Measurements from ENCODE around the gene SUSD3. TPM values are rescaled to one million over a fixed set of nuclear protein-coding genes. Genes with fewer than 3 reads are reported as not detected.

The SUSD3 gene
- total and polyA plus RNA-seq, 4 donors: 2.0 to 9.7 (median 5.1) TPM

DNA sequence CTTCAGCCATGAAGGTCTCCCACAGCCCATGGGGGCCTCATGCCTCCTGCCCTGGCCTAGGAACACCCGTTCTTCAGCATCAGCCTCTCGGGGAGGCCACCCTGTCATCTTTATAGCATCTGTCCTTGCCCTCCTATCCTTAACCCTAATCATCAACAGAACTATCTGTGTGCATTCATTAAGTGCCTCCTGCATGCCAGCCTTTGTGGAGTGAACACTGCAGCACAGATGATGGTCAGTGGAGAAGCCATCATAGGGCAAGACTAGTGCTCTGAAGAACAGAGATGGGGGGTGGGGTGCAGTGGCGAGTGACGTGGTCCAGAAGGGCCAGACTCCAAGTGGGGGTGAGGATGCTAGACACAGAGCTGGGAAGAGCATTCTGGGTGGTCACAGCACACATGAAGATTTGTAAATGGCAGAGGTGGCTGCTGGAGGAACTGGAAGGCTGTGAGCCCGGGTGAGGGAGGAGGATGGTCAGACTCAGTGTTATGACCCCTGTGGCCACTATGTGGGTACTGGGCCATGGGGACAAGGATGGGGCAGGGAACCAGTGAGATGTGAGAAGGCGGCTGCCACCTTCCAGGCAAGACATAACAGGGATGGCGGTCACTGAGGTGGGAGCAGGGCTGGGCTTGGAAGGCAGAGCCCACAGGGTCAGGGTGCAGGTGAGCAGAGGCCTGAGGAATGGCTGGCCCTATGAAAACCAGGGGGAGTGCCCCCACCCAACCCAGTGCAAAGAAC lies 33.9 kb downstream of the SUSD3 start:
- 86 to 92% methylated on average over 7 of the region's 7 CpGs for WGBS, 2 donors
- TF ChIP-seq, protein P1, sequence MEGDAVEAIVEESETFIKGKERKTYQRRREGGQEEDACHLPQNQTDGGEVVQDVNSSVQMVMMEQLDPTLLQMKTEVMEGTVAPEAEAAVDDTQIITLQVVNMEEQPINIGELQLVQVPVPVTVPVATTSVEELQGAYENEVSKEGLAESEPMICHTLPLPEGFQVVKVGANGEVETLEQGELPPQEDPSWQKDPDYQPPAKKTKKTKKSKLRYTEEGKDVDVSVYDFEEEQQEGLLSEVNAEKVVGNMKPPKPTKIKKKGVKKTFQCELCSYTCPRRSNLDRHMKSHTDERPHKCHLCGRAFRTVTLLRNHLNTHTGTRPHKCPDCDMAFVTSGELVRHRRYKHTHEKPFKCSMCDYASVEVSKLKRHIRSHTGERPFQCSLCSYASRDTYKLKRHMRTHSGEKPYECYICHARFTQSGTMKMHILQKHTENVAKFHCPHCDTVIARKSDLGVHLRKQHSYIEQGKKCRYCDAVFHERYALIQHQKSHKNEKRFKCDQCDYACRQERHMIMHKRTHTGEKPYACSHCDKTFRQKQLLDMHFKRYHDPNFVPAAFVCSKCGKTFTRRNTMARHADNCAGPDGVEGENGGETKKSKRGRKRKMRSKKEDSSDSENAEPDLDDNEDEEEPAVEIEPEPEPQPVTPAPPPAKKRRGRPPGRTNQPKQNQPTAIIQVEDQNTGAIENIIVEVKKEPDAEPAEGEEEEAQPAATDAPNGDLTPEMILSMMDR (IDR thresholded peaks at IDR 0.05; ENCODE audit: control extremely low read depth, extremely low read depth): no peak
- ATAC-seq (ENCODE audit: insufficient read depth, low FRiP score) (no peak), DNase-seq (no peak)
- Histone ChIP-seq H3K27ac (ENCODE audit: low read depth in 1 of 2, low read length in 1 of 2) (no peak overlapping the region), H3K9ac (ENCODE audit: insufficient read depth in 1 of 2, low read length in 2 of 2) (no peak overlapping the region), H3K9me3 (ENCODE audit: control insufficient read depth in 4 of 4, insufficient read depth in 3 of 4, low read length in 3 of 4) (no peaks in the 10 kb centered on the region), H3K27me3 (ENCODE audit: control insufficient read depth in 3 of 3, insufficient read depth in 3 of 3, low read length in 2 of 3) (no peaks in the 10 kb centered on the region), H3K4me3 (no peak overlapping the region), H3K4me1 (ENCODE audit: control insufficient read depth in 5 of 5, insufficient read depth in 5 of 5, low read length in 5 of 5) (peaks cover 0 to 39% (median 9%) of the 10 kb centered on the region in 5 donors), H3K36me3 (ENCODE audit: control insufficient read depth in 4 of 4, insufficient read depth in 4 of 4, low read length in 4 of 4) (no peaks in the 10 kb centered on the region)

DNA sequence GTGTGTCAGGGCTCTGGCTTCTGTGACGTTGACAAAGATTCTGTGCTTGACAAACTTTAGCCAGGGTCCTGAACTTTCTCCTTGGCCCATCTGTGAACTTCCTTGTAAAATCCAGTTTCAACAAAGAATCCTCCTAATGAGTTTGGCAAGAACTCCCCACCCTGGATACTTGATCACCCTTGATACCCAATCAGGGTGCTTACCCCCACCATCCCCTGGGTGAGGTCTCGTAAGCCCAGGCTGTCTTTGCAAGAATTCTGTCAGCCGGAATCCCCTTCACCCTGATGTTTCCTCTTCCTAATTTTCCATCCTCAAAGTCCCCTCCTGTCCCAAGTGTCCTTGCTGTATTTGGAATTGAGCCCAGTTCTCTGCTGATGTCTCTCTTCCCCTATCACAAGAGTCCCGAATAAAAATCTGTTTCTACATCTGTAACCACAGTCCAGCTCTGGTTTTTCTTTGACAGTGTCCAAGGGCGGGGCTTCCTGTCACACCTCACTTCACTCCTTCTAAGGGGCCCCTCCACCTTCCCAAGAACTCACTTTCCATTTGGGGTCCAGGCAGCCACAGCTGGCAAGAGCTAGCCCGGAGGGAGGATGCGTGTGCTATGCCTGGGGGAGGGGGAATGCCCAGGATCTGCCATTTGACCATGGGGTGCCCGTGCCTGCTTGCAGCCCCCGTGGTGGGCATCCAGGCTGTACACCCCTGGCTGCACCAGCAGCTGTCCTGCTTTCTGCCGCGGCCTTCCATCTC lies 34.8 kb downstream of the SUSD3 start:
- peak overlapping the region; percentile 11 to 40 for H3K27ac ChIP-seq (ENCODE audit: low read depth in 1 of 2, low read length in 1 of 2)
- 23 to 30% methylated on average over 11 of the region's 11 CpGs for WGBS, 2 donors
- ATAC-seq (ENCODE audit: insufficient read depth, low FRiP score): no peak

DNA sequence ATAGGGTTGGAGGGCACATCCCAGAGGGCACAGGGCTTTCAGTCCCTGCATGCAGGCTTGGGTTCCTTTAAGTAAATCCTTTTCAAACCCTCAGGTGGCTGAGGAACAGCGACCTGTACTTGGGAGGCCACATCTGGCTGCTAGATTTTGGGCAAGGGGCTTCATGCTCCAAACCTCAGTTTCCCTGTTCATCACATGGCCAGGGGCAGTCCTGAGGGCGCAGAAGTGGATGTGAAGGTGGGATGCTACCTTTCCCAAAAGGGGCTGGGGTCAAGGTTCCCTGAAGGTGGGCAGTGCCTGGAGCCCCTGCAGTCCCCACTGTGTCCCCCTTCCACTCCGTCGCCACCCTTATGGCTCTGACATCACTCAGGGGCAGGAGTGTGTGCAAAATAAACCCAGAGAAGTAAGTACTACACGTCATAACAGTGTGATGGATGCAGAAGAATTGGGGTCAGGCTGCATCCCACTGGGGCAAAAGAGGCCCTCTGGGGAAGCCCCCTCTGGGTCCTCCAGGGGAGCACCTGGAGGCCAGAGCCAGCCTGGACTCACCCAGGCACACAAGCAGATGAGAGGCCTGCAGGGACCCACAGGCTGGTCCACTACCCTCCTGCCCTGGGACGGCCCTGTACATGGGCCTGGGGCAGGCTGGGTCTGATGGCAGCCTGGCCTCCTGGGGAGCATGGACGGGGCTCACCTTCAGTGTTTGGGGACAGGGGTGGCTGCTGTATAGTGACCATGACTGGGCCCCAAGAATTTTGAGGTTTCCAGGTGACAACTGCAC lies 35.6 kb downstream of the SUSD3 start:
- no peaks in the 10 kb centered on the region for H3K9me3 ChIP-seq (ENCODE audit: control insufficient read depth in 4 of 4, insufficient read depth in 3 of 4, low read length in 3 of 4)
- no peak overlapping the region for H3K9ac ChIP-seq (ENCODE audit: insufficient read depth in 1 of 2, low read length in 2 of 2)
- ATAC-seq (ENCODE audit: insufficient read depth, low FRiP score) (no peak), DNase-seq (no peak)
- 65 to 68% methylated on average over 7 of the region's 7 CpGs for WGBS, 2 donors
- H3K27me3 ChIP-seq (ENCODE audit: control insufficient read depth in 3 of 3, insufficient read depth in 3 of 3, low read length in 2 of 3): no peaks in the 10 kb centered on the region
- no peaks in the 10 kb centered on the region for H3K36me3 ChIP-seq (ENCODE audit: control insufficient read depth in 4 of 4, insufficient read depth in 4 of 4, low read length in 4 of 4)
- no peak overlapping the region for H3K4me3 ChIP-seq
- peaks cover 0 to 45% (median 9%) of the 10 kb centered on the region in 5 donors for H3K4me1 ChIP-seq (ENCODE audit: control insufficient read depth in 5 of 5, insufficient read depth in 5 of 5, low read length in 5 of 5)
- TF ChIP-seq, protein P1 (IDR thresholded peaks at IDR 0.05; ENCODE audit: control extremely low read depth, extremely low read depth): no peak
- peak overlapping the region; percentile 73 to 96 for H3K27ac ChIP-seq (ENCODE audit: low read depth in 1 of 2, low read length in 1 of 2)

More for the DNA sequence above, 34.8 kb downstream of the SUSD3 start:
- peak; percentile 37 to 79 (median 71) for DNase-seq
- no peaks in the 10 kb centered on the region for H3K27me3 ChIP-seq (ENCODE audit: control insufficient read depth in 3 of 3, insufficient read depth in 3 of 3, low read length in 2 of 3)
- no peak overlapping the region for H3K4me3 ChIP-seq
- no peaks in the 10 kb centered on the region for H3K9me3 ChIP-seq (ENCODE audit: control insufficient read depth in 4 of 4, insufficient read depth in 3 of 4, low read length in 3 of 4)
- no peak overlapping the region for H3K9ac ChIP-seq (ENCODE audit: insufficient read depth in 1 of 2, low read length in 2 of 2)
- TF ChIP-seq, protein P1 (IDR thresholded peaks at IDR 0.05; ENCODE audit: control extremely low read depth, extremely low read depth): no peak
- H3K36me3 ChIP-seq (ENCODE audit: control insufficient read depth in 4 of 4, insufficient read depth in 4 of 4, low read length in 4 of 4): no peaks in the 10 kb centered on the region
- H3K4me1 ChIP-seq (ENCODE audit: control insufficient read depth in 5 of 5, insufficient read depth in 5 of 5, low read length in 5 of 5): peaks cover 0 to 45% (median 9%) of the 10 kb centered on the region in 5 donors

All from lung (tissue), 12 donors.